ENCODE measurements around the gene CDK8.
A peak's percentile ranks its signal among the peaks of the same experiment; 100 is the strongest.
"Not testable (repeated sequence)": the region's sequence is repeated elsewhere in the genome, so short reads cannot be mapped to it uniquely, and the experiment has no call there.

CDK8 gene

DNA sequence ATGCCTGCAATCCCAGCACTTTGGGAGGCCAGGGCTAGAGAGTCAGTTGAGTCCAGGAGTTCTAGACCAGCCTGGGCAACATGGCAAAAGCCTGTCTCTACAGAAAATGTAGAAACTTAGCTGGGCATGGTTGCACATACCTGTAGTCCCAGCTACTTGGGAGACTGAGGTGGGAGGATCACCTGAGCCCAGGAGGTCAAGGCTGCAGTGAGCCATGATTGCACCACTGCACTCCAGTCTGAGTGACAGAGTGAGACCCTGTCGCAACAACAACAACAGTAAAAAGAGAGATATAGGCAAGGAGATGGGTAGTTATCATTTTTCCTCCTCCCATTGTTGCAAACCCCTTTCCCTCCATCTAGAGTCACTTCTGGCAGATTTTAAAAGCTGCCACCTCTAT, 62.2 kb downstream of the CDK8 start:
- not testable (repeated sequence) for DNase-seq (ENCODE audit: low read depth in 2 of 2)

DNA sequence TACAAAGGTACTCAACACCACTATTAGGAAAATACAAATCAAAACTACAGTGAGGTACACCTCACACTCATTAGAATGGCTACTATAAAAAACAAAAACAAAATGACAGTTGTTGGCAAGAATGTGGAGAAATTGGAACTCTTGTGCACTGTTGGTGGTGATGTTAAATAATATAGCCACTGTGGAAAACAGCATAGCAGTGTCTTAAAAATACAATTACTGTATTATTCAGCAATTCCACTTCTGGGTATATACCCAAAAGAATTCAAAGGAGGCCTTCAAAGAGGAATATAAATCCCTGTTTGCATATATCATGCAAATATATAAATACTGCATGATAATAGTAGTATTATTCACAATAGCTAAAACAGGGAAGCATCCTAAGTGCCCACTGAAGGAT, 66.8 kb downstream of the CDK8 start:
- no peak for DNase-seq (ENCODE audit: low read depth in 2 of 2)

DNA sequence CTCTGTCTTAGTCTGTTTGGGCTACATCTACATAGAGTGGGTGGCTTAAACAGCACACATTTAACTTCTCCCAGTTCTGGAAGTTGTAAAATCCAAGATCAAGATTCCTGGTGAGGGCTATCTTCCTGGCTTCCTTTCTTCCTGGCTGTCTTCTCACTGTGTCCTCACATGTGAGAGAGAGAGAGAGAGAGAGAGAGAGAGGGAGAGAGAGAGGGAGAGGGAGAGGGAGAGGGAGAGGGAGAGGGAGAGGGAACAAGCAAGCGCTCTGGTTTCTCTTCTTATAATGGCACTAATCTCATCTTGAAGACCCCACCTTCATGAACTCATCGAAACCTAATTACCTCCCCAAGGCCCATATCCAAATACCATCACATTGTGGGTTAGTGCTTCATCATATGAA, 69.2 kb downstream of the CDK8 start:
- no peak for DNase-seq (ENCODE audit: low read depth in 2 of 2)

DNA sequence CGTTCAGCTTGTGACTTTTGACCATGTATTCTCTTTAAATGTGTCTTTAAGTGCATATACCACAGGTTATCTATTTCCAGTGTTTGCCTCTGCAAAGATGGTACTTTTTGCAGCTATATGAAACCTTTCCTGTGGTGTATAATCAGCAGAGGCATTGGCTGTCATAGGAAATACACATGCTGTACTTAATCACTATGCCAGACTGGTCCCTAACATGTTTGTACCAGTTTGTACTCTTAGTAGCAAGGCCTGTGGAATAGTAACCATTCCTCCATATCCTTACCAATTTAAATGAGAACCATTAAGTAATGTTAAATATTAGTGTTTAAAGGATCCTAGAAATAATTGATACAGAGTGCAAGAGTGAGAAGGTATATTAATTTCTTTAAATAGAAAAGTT, 69.8 kb downstream of the CDK8 start:
- DNase-seq (ENCODE audit: low read depth in 2 of 2) = no peak

DNA sequence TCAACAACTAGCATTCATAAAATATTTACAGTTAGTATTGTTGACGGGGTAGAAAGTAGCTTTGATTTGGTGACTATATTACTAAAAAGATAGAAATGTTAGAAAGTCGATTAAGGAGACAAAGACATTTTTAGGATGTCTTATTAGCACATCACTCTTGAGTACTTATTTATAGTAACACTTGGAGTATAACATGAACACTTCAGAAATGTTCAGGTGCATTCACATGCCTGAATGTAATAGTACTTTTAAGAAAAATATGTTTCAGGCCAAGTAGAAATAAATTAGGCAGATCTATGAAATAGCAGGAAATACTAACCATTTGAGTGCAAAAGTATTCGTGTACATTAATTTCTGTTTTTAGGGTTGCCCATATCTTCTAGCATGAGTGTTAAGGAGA, 70.4 kb downstream of the CDK8 start:
- DNase-seq (ENCODE audit: low read depth in 2 of 2) = no peak

DNA sequence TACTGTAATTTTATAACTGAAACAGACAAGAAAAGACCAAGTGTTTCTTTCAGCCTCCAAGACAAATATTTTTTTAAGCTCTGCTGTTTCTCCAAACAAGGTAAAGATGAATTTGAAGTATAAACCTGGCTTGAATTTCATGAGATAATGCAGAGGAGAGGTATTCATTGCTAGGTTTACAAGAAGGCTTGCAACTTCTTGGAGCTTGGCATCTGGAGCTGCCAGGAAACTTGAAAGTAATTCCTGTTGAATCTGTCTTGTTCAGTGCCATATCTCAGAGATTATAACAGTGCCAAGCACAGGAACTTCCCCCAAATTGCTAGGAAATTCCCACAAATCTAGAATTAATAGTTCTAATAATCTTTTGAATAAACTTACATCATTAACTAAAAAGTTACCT, 70.9 kb downstream of the CDK8 start:
- DNase-seq (ENCODE audit: low read depth in 2 of 2) = no peak

DNA sequence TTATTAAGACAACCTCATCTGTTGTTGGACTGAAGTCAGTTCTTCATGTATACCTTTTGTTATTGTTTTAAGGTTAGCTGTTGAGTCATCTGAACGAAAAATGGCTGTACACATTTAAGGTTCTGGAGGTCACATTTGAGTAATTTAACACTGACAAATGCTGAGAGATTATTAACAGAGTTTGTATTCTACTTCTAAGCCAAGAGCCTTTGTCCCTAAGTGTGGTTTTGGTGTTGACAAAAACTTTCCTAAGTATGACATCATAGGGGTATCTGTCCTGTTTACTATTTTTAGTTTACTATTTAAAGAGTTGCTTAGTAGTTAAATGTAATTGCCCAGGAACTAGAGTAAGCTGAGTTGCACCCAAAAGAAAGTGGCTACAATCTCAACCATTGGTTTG, 71.9 kb downstream of the CDK8 start:
- no peak for DNase-seq (ENCODE audit: low read depth in 2 of 2)

DNA sequence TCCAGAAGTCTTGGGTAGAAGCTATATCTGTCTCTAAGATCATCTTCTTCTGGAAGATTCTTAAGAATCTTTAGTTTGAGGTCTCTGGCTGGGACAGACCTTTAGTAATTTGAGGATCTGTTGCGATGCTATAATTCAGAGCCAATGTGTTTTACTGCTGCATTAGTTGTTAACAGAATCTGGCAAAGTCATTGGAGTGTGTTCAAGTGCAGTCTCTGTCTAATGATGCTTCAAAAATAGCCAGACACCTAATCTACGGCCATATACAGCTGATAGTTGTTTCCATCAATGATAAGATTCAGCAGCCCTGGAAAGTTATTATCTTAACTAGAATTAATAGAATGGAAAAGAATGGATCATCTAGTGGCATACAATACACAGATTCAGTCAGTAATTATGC, 72.6 kb downstream of the CDK8 start:
- no peak for DNase-seq (ENCODE audit: low read depth in 2 of 2)

DNA sequence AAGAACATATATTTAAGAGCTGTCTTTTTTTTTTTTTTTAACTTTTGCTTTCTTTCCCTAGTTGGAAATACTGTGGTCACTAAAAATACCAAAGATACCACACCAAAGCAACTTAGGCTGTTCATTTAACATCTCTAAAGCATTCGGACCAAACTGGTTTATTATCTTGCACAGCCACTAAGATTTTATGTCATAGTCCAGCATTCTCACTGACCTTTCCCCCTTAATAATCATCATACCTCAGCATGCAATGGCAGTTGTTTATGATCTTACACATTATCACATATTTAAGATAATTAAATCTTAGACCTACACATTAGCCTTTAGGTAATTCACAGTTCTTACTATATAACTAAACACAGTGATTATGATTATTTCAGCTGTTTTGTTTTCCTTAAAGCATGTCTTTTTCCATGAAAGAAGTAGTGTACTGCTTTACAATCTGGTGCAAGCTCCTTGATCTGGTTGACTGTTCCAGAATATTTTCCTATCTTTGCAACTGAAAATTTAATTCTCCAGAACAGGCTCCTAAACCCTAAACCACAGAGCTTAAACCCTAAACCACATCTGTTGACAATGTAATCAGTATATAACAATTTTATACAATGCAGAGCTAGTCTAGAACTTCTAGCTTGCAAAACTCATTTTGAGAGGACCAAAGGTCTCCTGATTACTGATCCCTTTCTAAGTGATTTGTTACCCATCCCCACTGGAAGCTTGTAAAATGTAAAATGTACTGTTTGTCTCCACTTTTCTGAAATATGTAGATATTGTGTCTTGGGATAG, 74.2 kb downstream of the CDK8 start:
- DNase-seq (ENCODE audit: low read depth in 2 of 2) = no peak

DNA sequence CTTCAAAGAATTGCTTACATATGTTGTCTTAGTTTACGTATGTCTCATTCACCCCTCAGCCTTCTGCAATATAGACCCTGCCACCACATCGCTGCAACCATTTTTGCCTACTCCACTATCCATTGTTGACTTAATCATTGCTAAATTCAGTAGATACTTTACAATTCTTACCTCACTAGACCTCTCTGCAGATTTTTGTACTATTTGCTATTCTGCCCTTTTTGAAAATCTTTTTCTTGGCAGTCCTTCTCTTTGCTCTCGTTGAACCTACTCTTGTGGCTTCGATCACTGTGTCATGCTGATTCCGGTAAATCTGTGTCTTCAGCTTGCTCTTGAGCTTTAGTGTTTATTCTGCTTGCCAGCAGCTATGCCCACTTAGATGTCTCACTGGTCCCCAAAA, 81.2 kb downstream of the CDK8 start:
- DNase-seq (ENCODE audit: low read depth in 2 of 2) = no peak

DNA sequence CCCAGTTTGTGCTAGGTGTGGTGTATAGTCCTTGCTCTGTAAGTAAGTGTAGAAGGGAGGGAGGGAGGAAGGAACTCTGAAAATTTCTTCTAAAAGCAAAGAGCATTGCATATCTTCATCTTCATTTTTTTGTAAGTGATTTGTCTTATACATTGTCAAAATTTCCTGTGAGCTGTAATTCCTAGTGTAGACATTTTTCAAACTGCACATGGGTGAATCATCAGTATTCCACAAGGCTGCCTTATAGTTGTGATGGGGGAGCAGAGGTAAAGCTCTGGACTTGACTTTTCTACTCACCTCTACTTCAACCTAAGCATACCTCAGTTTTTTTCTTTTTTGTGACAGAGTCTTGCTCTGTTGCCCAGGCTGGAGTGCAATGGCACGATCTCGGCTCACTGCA, 86.9 kb downstream of the CDK8 start:
- DNase-seq (ENCODE audit: low read depth in 2 of 2) = peak in 1 of 2 experiments; percentile 7

DNA sequence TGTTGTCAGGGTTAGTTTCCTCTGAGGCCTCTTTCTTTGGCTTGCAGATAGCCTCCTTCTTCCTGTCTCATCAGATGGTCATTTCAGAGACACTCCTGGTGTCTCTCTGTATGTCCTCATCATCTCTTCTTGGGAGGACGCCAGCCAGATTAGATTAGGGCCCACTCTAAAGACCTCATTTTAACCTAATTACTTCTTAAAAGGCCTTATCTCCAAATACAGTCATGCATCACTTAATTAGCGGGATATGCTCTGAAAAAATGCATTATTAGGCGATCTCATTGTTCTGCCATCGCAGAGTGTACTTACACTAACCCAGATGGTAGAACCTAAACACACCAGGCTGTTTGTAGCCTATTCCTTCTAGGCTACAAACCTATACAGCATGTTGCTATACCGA, 89.0 kb downstream of the CDK8 start:
- DNase-seq (ENCODE audit: low read depth in 2 of 2) = no peak

DNA sequence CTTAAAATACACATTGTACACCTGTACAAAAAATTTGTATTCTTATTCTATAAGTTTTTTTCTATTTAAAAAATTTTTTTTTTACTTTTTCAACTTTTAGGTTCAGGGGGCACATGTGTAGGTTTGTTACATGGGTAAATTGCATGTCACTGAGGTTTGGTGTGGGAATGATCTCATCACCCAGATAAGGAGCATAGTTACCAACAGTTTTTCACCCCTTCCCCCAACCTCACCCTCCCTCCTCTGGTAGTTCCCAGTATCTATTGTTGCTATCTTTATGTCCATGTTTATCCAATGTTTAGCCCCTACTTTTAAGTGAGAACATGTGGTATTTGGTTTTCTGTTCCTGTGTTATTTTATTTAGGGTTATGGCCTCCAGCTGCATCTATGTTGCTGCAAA, 89.9 kb downstream of the CDK8 start:
- DNase-seq (ENCODE audit: low read depth in 2 of 2) = no peak

DNA sequence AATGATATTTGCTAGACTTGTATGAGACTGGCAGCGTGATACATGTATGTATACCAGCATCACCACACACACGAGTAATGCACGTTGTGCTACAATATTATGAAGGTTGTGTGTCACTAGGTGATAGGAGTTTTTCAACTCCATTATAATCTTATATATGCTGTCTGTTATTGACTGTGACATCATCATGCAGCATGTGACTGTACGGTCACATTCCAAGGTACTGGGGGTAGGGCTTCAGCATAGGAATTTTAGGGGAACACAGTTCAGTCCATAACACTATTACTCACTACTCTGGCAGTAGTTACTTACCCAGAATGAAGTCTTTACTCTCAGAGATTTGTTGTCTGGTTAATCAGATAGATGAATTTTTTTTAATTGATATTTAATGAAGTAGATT, 91.1 kb downstream of the CDK8 start:
- no peak for DNase-seq (ENCODE audit: low read depth in 2 of 2)

DNA sequence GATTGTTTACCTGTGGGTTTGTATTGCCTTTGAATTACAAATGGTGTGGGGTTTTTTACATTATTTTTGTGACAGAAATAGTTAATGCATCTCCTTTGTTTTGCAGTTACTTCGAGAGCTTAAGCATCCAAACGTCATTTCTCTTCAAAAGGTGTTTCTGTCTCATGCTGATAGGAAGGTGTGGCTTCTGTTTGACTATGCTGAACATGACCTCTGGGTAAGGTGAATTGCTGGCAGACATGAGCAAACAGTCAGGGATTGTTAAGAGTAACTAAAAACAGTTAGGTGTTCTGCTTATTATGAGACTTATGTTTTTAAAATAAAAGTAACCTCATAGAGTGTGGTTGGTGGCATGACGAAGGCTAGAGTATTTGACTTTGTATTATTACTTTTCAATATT, 95.0 kb downstream of the CDK8 start:
- DNase-seq (ENCODE audit: low read depth in 2 of 2) = no peak

DNA sequence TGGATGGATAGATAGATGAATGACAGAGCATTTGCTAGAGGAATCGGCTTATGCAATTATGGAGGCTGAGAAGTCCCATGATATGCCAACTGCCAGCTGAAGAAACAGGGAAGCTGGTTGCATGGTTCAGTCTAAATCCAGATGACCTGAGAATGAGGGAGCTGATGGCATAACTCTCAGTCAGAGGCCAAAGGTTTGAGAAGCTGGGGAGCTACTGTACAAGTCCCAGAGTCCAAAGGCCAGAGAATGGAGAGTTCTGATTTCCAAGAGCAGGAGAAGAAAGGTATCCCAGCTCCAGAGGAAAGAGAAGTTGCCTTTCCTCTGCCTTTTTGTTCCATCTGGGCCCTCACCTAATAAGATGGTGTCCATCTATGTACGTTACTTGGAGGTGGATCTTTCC, 108.3 kb downstream of the CDK8 start:
- DNase-seq (ENCODE audit: low read depth in 2 of 2) = no peak

DNA sequence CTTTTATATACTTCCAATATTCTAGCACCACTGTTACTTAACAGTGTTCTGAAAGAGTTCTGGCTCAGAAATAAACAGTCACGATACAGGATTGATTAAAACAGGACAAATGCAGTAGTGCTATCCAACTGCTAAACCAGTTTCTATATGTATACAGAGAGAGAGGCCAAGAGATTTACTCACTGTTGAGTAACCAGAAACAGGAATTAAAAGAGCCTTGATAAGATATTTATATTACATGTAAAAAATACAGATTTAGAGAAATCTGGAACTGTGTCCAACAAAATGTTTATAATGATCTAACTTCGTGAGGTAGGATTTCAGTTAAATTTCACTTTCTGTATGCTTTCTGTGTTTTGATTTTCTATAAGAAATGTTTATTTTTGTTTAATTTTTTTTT, 116.6 kb downstream of the CDK8 start:
- DNase-seq (ENCODE audit: low read depth in 2 of 2) = no peak

DNA sequence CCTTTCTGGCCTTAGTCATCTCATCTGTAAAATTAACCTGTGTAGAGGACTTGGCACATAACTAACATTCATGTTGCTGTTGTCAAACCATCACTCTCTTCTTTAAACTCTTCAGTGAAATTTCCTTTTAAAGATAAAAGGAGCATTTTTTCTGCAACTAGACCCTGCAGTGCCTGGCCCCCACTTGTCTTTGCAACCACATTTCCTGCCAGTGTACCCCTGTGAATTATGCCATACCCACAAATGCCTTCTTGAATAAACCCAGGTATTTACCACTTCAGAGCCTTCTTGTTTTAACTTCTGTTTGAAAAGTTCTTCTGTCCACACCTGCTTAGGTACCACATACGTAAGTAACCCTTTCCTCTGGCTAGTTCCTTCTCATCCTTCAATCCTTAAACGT, 118.8 kb downstream of the CDK8 start:
- no peak for DNase-seq (ENCODE audit: low read depth in 2 of 2)

DNA sequence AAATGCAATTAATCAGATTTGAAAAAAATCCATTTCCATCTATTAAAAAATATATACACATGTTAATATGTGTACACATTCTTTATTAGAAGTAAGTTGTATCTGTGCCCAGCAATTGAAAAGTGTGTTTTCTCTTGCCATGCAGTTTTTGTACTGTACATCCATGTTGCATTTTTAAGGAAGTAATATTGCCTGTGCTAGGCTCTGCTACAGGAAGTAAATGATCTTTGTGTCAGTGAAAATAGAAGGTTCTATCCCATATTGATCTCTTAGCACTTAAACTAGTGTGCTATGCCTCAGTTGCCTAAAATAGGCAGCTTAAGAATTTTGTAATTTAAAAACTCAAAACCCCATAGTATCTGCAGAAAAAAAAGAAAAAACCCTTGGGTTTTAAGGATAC, 122.5 kb downstream of the CDK8 start:
- no peak for DNase-seq (ENCODE audit: low read depth in 2 of 2)

DNA sequence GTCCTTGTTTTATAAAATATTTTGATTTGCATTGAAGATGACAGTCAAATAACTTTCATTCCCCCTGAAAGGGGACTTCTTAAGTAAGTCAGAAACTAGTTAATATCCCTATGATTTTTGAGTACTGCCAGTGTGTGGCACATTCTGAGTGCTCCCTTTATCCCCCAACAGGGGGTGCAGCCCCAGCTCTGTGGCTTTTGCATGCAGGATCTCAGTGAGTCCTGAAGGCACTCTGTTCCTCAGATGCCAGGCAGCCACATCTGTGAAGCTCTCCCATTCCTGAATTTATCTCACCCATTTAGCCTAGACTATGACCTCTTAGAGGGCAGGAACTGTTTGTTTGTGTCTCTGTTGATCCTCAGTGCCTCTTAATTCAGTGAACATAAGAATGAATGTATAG, 123.1 kb downstream of the CDK8 start:
- DNase-seq (ENCODE audit: low read depth in 2 of 2) = peak in 1 of 2 experiments; percentile 2

DNA sequence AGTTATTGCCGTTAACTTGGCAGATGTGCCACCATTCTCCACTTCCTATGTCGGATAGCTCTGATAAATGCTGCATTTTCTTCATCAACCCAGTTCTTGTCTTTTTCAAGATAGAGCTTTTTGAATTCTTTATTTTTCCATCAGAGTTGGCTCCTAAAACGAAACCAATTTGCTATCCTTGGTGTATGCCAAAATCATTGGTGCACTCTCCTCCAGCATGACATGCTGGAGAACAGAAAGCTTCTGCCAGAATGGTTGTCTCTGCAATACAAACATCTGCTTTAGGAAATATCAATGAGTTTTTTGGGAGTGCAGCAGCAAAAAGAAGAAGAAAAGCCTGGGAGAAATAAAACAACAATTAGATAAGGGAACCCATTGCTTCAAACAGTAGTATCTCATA, 124.2 kb downstream of the CDK8 start:
- DNase-seq (ENCODE audit: low read depth in 2 of 2) = no peak

DNA sequence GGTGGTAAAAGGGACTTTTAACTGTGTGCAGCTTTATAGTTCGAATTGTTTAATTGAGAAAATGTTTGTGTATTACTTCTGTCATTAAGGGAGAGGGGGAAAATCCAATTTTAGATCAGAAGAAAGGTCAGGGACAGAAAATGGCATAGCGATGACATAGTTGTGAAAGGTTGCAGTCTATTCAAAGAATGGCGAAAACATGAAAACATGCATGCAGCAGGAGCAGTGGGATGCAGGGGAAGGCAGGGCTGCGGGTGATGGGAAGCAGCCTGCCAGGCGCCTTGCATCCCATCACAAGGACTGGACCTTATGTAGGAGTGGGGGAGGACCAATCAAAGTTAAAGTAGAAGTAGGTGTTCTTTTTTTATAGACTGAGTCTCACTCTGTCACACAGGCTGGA, 125.9 kb downstream of the CDK8 start:
- no peak for DNase-seq (ENCODE audit: low read depth in 2 of 2)

DNA sequence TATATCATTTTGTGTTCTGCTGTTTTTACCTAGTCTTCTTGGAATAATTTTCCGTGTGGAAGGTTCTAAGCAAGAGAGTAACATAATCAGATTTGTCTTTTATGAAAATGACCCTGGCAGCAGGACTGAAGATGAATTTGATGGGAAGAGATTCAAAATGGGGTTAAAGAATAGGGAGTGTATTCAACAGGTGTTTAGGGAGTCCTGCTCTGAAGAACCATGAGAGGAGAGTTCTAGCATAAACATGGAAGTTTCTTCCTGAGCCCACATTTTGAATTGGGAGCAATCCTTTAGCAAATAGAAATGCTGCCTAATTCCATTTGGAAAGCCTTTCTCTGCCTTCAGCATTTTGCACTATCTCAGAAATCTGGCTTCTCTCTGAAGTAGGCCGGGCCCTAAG, 127.0 kb downstream of the CDK8 start:
- no peak for DNase-seq (ENCODE audit: low read depth in 2 of 2)

DNA sequence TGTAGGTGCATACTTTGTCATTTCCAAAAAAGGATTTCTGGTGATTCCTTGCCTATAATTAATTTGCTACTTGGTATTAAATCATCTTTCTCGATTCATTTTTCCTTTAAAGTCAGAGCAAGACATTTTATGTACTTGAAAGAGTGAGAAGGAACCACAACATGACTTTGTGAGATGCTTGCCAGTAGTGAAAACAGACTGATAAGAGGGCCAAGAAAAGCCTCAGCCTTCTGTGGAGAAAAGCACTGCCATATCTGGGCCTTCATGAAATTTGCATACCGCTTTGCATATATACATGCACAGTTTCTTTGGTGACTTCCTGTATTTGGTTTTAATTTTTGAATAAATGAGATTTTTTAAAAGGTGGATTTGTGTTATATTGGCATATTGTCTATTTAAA, 128.4 kb downstream of the CDK8 start:
- DNase-seq (ENCODE audit: low read depth in 2 of 2) = no peak

Measured in fibroblast of skin of left quadriceps (primary cell).